Stimulated activated CD4-positive, alpha-beta T cell treated with anti-CD3 and anti-CD28 coated beads, Interleukin-1b, Interleukin-23, amount 100 ng/mL, for 1 hour (primary cell): Measurements from ENCODE around the gene FARS2.

Experiments used
- DNase-seq, 2 donors: peaks; one replicate each; pipeline ENCODE4 v3.0.0-alpha.2; 2020; ENCODE audit warnings: low read depth in 2 of 2

Gene FARS2

GRCh38 chr6:5260661-5261544 is at the start of gene FARS2, which contains the start of gene LYRM4:
TSS of gene FARS2 (plus strand) at chr6:5261513.
TSS of gene LYRM4 (minus strand) at chr6:5260950. CDS start at chr6:5260733, 217 bp downstream.
- peak; percentile 74 to 84 for DNase-seq

GRCh38 chr6:5213836-5214235 is 47.5 kb upstream of the FARS2 start:
- DNase-seq = no peak

- no peak for DNase-seq
Observed at GRCh38 chr6:5214570-5215052, 46.7 kb upstream of the FARS2 start.

GRCh38 chr6:5215159-5215558 is 46.2 kb upstream of the FARS2 start:
- no peak for DNase-seq

- no peak for DNase-seq
Observed at GRCh38 chr6:5215799-5216198, 45.5 kb upstream of the FARS2 start.

- no peak for DNase-seq
Observed at GRCh38 chr6:5217356-5217755, 44.0 kb upstream of the FARS2 start.

GRCh38 chr6:5219011-5219691 is 42.2 kb upstream of the FARS2 start:
- no peak for DNase-seq

- DNase-seq = no peak
Observed at GRCh38 chr6:5220443-5220842, 40.9 kb upstream of the FARS2 start.

- DNase-seq = no peak
Observed at GRCh38 chr6:5223309-5223708, 38.0 kb upstream of the FARS2 start.

GRCh38 chr6:5229356-5229755 is 32.0 kb upstream of the FARS2 start:
- DNase-seq = no peak

- DNase-seq = no peak
Observed at GRCh38 chr6:5230081-5230480, 31.2 kb upstream of the FARS2 start.

GRCh38 chr6:5231289-5231688 is 30.0 kb upstream of the FARS2 start:
- no peak for DNase-seq

GRCh38 chr6:5234874-5235273 is 26.4 kb upstream of the FARS2 start:
- no peak for DNase-seq

- DNase-seq = no peak
Observed at GRCh38 chr6:5235830-5236229, 25.5 kb upstream of the FARS2 start.

GRCh38 chr6:5237805-5238204 is 23.5 kb upstream of the FARS2 start:
- DNase-seq = no peak

GRCh38 chr6:5238336-5238735 is 23.0 kb upstream of the FARS2 start:
- DNase-seq = no peak

GRCh38 chr6:5241252-5241651 is 20.1 kb upstream of the FARS2 start:
- DNase-seq = no peak

GRCh38 chr6:5243069-5243468 is 18.2 kb upstream of the FARS2 start:
- DNase-seq = no peak

- DNase-seq = no peak
Observed at GRCh38 chr6:5246141-5247097, 14.9 kb upstream of the FARS2 start.

- DNase-seq = no peak
Observed at GRCh38 chr6:5247201-5247600, 14.1 kb upstream of the FARS2 start.

- no peak for DNase-seq
Observed at GRCh38 chr6:5248302-5249098, 12.8 kb upstream of the FARS2 start.
